SK-N-SH (cell line): ENCODE measurements around the gene CSNK1A1L.

Experiments
- CHD2 ChIP-seq: fragments of 150-350 bp; IDR thresholded peaks from 2 replicates; pipeline ENCODE4 v1.6.1; 2018; ENCODE audit warnings: low read length; ENCODE audit not compliant: partially characterized antibody
- CTCF ChIP-seq: fragments of 200-600 bp; sonication (generic); IDR thresholded peaks from 2 replicates; pipeline ENCODE4 v1.6.1; 2017; ENCODE audit warnings: antibody characterized with exemption, mild to moderate bottlenecking, moderate library complexity
- ELF1 ChIP-seq: IDR thresholded peaks from 2 replicates; pipeline ENCODE4 v1.4.0; 2012
- EZH2phosphoT487 ChIP-seq: fragments of 200-600 bp; sonication (generic); IDR thresholded peaks from 2 replicates; pipeline ENCODE4 v1.6.1; 2017; ENCODE audit warnings: low read depth, mixed run types, mild to moderate bottlenecking, antibody characterized with exemption, moderate library complexity, borderline replicate concordance
- MEF2A ChIP-seq: IDR thresholded peaks from 2 replicates; pipeline ENCODE4 v1.4.0; 2012; ENCODE audit warnings: low read depth, borderline replicate concordance
- POLR2AphosphoS5 ChIP-seq: IDR thresholded peaks from 2 replicates; pipeline ENCODE4 v1.6.1; 2012; ENCODE audit warnings: low read depth, low read length
- RFX5 ChIP-seq: IDR thresholded peaks from 2 replicates; pipeline ENCODE4 v1.6.1; 2012; ENCODE audit warnings: mild to moderate bottlenecking, improper control_type of control experiment, low read length
- SIN3A ChIP-seq: IDR thresholded peaks from 2 replicates; pipeline ENCODE4 v1.6.1; 2012; ENCODE audit warnings: low read depth, mild to moderate bottlenecking, low read length, moderate library complexity, borderline replicate concordance
- YY1 ChIP-seq: IDR thresholded peaks from 2 replicates; pipeline ENCODE4 v1.4.0; 2012; ENCODE audit warnings: low read depth, mild to moderate bottlenecking
- ZBTB33 ChIP-seq: IDR thresholded peaks from 2 replicates; pipeline ENCODE4 v1.4.0; 2012; ENCODE audit warnings: low read depth, borderline replicate concordance
- TF ChIP-seq, protein P1 (sequence below): IDR thresholded peaks from 2 replicates; pipeline ENCODE4 v1.6.1; 2012; ENCODE audit warnings: mild to moderate bottlenecking, low read depth, low read length, moderate library complexity

GRCh38 chr13:37090912-37091311, 14.6 kb downstream of the CSNK1A1L start:
- TF ChIP-seq CTCF (no peak), YY1 (no peak), EZH2phosphoT487 (no peak), SIN3A (no peak), CHD2 (no peak), ZBTB33 (no peak), POLR2AphosphoS5 (no peak), MEF2A (no peak), RFX5 (no peak), ELF1 (no peak)
- TF ChIP-seq, protein P1, sequence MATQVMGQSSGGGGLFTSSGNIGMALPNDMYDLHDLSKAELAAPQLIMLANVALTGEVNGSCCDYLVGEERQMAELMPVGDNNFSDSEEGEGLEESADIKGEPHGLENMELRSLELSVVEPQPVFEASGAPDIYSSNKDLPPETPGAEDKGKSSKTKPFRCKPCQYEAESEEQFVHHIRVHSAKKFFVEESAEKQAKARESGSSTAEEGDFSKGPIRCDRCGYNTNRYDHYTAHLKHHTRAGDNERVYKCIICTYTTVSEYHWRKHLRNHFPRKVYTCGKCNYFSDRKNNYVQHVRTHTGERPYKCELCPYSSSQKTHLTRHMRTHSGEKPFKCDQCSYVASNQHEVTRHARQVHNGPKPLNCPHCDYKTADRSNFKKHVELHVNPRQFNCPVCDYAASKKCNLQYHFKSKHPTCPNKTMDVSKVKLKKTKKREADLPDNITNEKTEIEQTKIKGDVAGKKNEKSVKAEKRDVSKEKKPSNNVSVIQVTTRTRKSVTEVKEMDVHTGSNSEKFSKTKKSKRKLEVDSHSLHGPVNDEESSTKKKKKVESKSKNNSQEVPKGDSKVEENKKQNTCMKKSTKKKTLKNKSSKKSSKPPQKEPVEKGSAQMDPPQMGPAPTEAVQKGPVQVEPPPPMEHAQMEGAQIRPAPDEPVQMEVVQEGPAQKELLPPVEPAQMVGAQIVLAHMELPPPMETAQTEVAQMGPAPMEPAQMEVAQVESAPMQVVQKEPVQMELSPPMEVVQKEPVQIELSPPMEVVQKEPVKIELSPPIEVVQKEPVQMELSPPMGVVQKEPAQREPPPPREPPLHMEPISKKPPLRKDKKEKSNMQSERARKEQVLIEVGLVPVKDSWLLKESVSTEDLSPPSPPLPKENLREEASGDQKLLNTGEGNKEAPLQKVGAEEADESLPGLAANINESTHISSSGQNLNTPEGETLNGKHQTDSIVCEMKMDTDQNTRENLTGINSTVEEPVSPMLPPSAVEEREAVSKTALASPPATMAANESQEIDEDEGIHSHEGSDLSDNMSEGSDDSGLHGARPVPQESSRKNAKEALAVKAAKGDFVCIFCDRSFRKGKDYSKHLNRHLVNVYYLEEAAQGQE = no peak
